ENCODE data around the gene AMMECR1.
"Not testable (repeated sequence)": the region's sequence is repeated elsewhere in the genome, so short reads cannot be mapped to it uniquely, and the experiment has no call there.

AMMECR1 gene

GRCh38 chrX:110257889-110258288 is 60.0 kb downstream of the AMMECR1 start:
- no peak for DNase-seq (ENCODE audit: low read depth)

GRCh38 chrX:110252711-110253110 is 65.2 kb downstream of the AMMECR1 start:
- DNase-seq (ENCODE audit: low read depth): no peak

GRCh38 chrX:110251961-110252360 is 65.9 kb downstream of the AMMECR1 start:
- no peak for DNase-seq (ENCODE audit: low read depth)

- no peak for DNase-seq (ENCODE audit: low read depth)
Measured at GRCh38 chrX:110251526-110251925, 66.4 kb downstream of the AMMECR1 start.

GRCh38 chrX:110250847-110251246 is 67.0 kb downstream of the AMMECR1 start:
- no peak for DNase-seq (ENCODE audit: low read depth)

- DNase-seq (ENCODE audit: low read depth): no peak
Measured at GRCh38 chrX:110248578-110248977, 69.3 kb downstream of the AMMECR1 start.

GRCh38 chrX:110245011-110245410 is 72.9 kb downstream of the AMMECR1 start:
- no peak for DNase-seq (ENCODE audit: low read depth)

GRCh38 chrX:110242371-110242770 is 75.5 kb downstream of the AMMECR1 start:
- DNase-seq (ENCODE audit: low read depth): no peak

GRCh38 chrX:110241816-110242215 is 76.1 kb downstream of the AMMECR1 start:
- DNase-seq (ENCODE audit: low read depth): no peak

- not testable (repeated sequence) for DNase-seq (ENCODE audit: low read depth)
Measured at GRCh38 chrX:110238259-110238658, 79.6 kb downstream of the AMMECR1 start.

GRCh38 chrX:110231485-110231884 is 86.4 kb downstream of the AMMECR1 start:
- not testable (repeated sequence) for DNase-seq (ENCODE audit: low read depth)

- peak; percentile 38 for DNase-seq (ENCODE audit: low read depth)
Measured at GRCh38 chrX:110229497-110230111, 88.3 kb downstream of the AMMECR1 start.

GRCh38 chrX:110228453-110228852 is 89.4 kb downstream of the AMMECR1 start:
- no peak for DNase-seq (ENCODE audit: low read depth)

- DNase-seq (ENCODE audit: low read depth): no peak
Measured at GRCh38 chrX:110226931-110227330, 91.0 kb downstream of the AMMECR1 start.

GRCh38 chrX:110224926-110225617 is 92.8 kb downstream of the AMMECR1 start:
- no peak for DNase-seq (ENCODE audit: low read depth)

GRCh38 chrX:110222497-110223257 is 95.2 kb downstream of the AMMECR1 start:
- DNase-seq (ENCODE audit: low read depth): no peak

GRCh38 chrX:110219920-110220319 is 98.0 kb downstream of the AMMECR1 start:
- no peak for DNase-seq (ENCODE audit: low read depth)

GRCh38 chrX:110218591-110218990 is 99.3 kb downstream of the AMMECR1 start:
- no peak for DNase-seq (ENCODE audit: low read depth)

- DNase-seq (ENCODE audit: low read depth): no peak
Measured at GRCh38 chrX:110216027-110216426, 101.9 kb downstream of the AMMECR1 start.

GRCh38 chrX:110215411-110215810 is 102.5 kb downstream of the AMMECR1 start:
- DNase-seq (ENCODE audit: low read depth): no peak

GRCh38 chrX:110214684-110215083 is 103.2 kb downstream of the AMMECR1 start:
- no peak for DNase-seq (ENCODE audit: low read depth)

GRCh38 chrX:110213183-110213582 is 104.7 kb downstream of the AMMECR1 start:
- DNase-seq (ENCODE audit: low read depth): no peak

GRCh38 chrX:110212299-110212698 is 105.6 kb downstream of the AMMECR1 start:
- no peak for DNase-seq (ENCODE audit: low read depth)

All from stimulated activated CD8-positive, alpha-beta memory T cell treated with anti-CD3 and anti-CD28 coated beads, Interleukin-4, amount 100 ng/mL, for 24 hours (primary cell).